K562 (cell line): ENCODE results near the gene DNPEP. TPM values are rescaled to one million over a fixed set of nuclear protein-coding genes. Genes with fewer than 3 reads are reported as not detected.

Source experiments
- ADNP ChIP-seq: fragments of 200-800 bp; sonication (Bioruptor generic); IDR thresholded peaks from 2 replicates; pipeline ENCODE4 v1.6.1; 2016; ENCODE audit warnings: missing genetic modification characterization, missing compliant biosample characterization
- CBFA2T3 ChIP-seq: fragments of 450-650 bp; IDR thresholded peaks from 2 replicates; pipeline ENCODE4 v1.6.1; 2017
- DPF2 ChIP-seq: fragments of 450-650 bp; IDR thresholded peaks from 2 replicates; pipeline ENCODE4 v1.6.1; 2016
- EHMT2 ChIP-seq: fragments of 450-650 bp; IDR thresholded peaks from 2 replicates; pipeline ENCODE4 v1.6.1; 2018; ENCODE audit warnings: antibody characterized with exemption
- GTF2F1 ChIP-seq: IDR thresholded peaks from 2 replicates; pipeline ENCODE4 v1.6.1; 2011; ENCODE audit warnings: low read depth, low read length, improper control_type of control experiment
- MCM2 ChIP-seq: fragments of 450-650 bp; IDR thresholded peaks from 2 replicates; pipeline ENCODE4 v1.6.1; 2017; ENCODE audit warnings: low read depth, mild to moderate bottlenecking
- NUFIP1 ChIP-seq: fragments of 450-650 bp; IDR thresholded peaks from 2 replicates; pipeline ENCODE4 v1.6.1; 2018; ENCODE audit not compliant: partially characterized antibody
- PRDM10 ChIP-seq: fragments of 450-650 bp; IDR thresholded peaks from 2 replicates; pipeline ENCODE4 v1.6.1; 2018; ENCODE audit not compliant: partially characterized antibody
- RCOR1 ChIP-seq, 2 experiments: IDR thresholded peaks; 2 replicates each; pipeline ENCODE4 v1.6.1; 2012; ENCODE audit warnings: low read depth in 2 of 2, low read length in 2 of 2, borderline replicate concordance in 1 of 2, improper control_type of control experiment in 1 of 2
- SAFB2 ChIP-seq: fragments of 200-400 bp; formaldehyde crosslinking; IDR thresholded peaks from 2 replicates; pipeline ENCODE4 v1.6.1; 2018; ENCODE audit warnings: borderline replicate concordance, low read length, low read depth, moderate library complexity; ENCODE audit not compliant: severe bottlenecking
- SMAD4 ChIP-seq: fragments of 250-450 bp; sonication (Bioruptor Pico); conservative IDR thresholded peaks from 2 replicates; pipeline ENCODE4 v1.8.0; 2021; ENCODE audit warnings: inconsistent platforms, mild to moderate bottlenecking, moderate library complexity
- SMARCC2 ChIP-seq: fragments of 450-650 bp; IDR thresholded peaks from 2 replicates; pipeline ENCODE4 v1.6.1; 2017; ENCODE audit warnings: antibody characterized with exemption, moderate library complexity, mild to moderate bottlenecking, low read depth
- SNAPC5 ChIP-seq: fragments of 250-450 bp; sonication (Bioruptor Pico); IDR thresholded peaks from 2 replicates; pipeline ENCODE4 v1.8.0; 2021; ENCODE audit warnings: moderate library complexity, mild to moderate bottlenecking, inconsistent platforms
- TCF7L2 ChIP-seq: fragments of 150-350 bp; IDR thresholded peaks from 2 replicates; pipeline ENCODE4 v1.6.1; 2016; ENCODE audit warnings: low read depth, mild to moderate bottlenecking, low read length, moderate library complexity
- ZFP1 ChIP-seq: fragments of 450-650 bp; formaldehyde crosslinking; IDR thresholded peaks from 2 replicates; pipeline ENCODE4 v1.4.0; 2020; ENCODE audit warnings: mild to moderate bottlenecking, mixed read lengths
- ZNF668 ChIP-seq: fragments of 250-450 bp; sonication (Bioruptor Pico); IDR thresholded peaks from 2 replicates; pipeline ENCODE4 v1.8.0; 2022; ENCODE audit warnings: mild to moderate bottlenecking, inconsistent platforms
- ZNF778 ChIP-seq: fragments of 450-650 bp; formaldehyde crosslinking; IDR thresholded peaks from 2 replicates; pipeline ENCODE4 v1.4.0; 2020; ENCODE audit warnings: mild to moderate bottlenecking, moderate library complexity
- polyA plus RNA-seq, 8 experiments: library from polyadenylated mRNA; depleted of rRNA in 4 of 8; stranded (reverse) in 5 of 8; unstranded in 3 of 8; fragments of >200 nt; fragmentation: Nextera tagmentation in 2 of 8; fragmentation: Illumina TruSeq in 1 of 8; extraction: Ambion mirVana in 2 of 8; extraction: Trizol in 1 of 8; gene quantifications; 2 replicates each; pipeline versions ENCODE4 v1.2.1 to v1.2.3, GENCODE V29; 2011 to 2014; ENCODE audit warnings: inconsistent platforms in 1 of 8, missing spikeins in 1 of 8
- total RNA-seq, 7 experiments: library from RNA; depleted of rRNA in 6 of 7; stranded (reverse); fragments of >200 nt in 6 of 7; fragmentation: Illumina TruSeq in 2 of 7; extraction: Trizol in 2 of 7; gene quantifications; 2 replicates each; pipeline versions ENCODE4 v1.2.1 to v1.2.3, GENCODE V29; 2011 to 2021; ENCODE audit warnings: low replicate concordance in 1 of 7
- TF ChIP-seq, protein P1 (sequence below): fragments of 450-650 bp; formaldehyde crosslinking; IDR thresholded peaks from 2 replicates; pipeline ENCODE4 v1.4.0; 2020; ENCODE audit warnings: mild to moderate bottlenecking, moderate library complexity
- TF ChIP-seq, protein P2 (sequence below): conservative IDR thresholded peaks from 2 replicates; pipeline ENCODE4 v1.6.1; 2011; ENCODE audit warnings: low read depth, mild to moderate bottlenecking, low read length; ENCODE audit not compliant: control insufficient read depth
- TF ChIP-seq, protein P3 (sequence below): fragments of 250-450 bp; sonication (Bioruptor Pico); IDR thresholded peaks from 2 replicates; pipeline ENCODE4 v1.4.0; 2020; ENCODE audit warnings: mild to moderate bottlenecking, moderate library complexity

Gene DNPEP
- total and polyA plus RNA-seq, 9 of the 15 experiments (the other 6 are each of a cell fraction or from before 2014, with no cell fraction given) = 34.6 to 71.4 (median 45.5) TPM

GRCh38 chr2:219381448-219381847 lies 6.3 kb downstream of the DNPEP start (continued):
- no peak for TF ChIP-seq SMARCC2
- TF ChIP-seq ZFP1 = no peak
- TF ChIP-seq ZNF668 (CRISPR knock-in tag) = no peak
- TF ChIP-seq ZNF778 (CRISPR knock-in tag) = no peak
- no peak for TF ChIP-seq DPF2
- TF ChIP-seq PRDM10 = no peak
- TF ChIP-seq ADNP = no peak
- TF ChIP-seq, protein P1, sequence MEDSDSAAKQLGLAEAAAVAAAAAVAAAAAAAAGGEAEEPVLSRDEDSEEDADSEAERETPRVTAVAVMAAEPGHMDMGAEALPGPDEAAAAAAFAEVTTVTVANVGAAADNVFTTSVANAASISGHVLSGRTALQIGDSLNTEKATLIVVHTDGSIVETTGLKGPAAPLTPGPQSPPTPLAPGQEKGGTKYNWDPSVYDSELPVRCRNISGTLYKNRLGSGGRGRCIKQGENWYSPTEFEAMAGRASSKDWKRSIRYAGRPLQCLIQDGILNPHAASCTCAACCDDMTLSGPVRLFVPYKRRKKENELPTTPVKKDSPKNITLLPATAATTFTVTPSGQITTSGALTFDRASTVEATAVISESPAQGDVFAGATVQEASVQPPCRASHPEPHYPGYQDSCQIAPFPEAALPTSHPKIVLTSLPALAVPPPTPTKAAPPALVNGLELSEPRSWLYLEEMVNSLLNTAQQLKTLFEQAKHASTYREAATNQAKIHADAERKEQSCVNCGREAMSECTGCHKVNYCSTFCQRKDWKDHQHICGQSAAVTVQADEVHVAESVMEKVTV (CRISPR knock-in tag) = no peak
- peak; percentile 44; the same call in 1 of the 2 replicates for TF ChIP-seq SMAD4 (CRISPR knock-in tag)
- no peak for TF ChIP-seq GTF2F1
- TF ChIP-seq MCM2 = no peak
- no peak for TF ChIP-seq NUFIP1
- no peak for TF ChIP-seq SNAPC5
- no peak for TF ChIP-seq SAFB2
- TF ChIP-seq, protein P2, sequence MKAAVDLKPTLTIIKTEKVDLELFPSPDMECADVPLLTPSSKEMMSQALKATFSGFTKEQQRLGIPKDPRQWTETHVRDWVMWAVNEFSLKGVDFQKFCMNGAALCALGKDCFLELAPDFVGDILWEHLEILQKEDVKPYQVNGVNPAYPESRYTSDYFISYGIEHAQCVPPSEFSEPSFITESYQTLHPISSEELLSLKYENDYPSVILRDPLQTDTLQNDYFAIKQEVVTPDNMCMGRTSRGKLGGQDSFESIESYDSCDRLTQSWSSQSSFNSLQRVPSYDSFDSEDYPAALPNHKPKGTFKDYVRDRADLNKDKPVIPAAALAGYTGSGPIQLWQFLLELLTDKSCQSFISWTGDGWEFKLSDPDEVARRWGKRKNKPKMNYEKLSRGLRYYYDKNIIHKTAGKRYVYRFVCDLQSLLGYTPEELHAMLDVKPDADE = no peak
- no peak for TF ChIP-seq EHMT2
- TF ChIP-seq, protein P3, sequence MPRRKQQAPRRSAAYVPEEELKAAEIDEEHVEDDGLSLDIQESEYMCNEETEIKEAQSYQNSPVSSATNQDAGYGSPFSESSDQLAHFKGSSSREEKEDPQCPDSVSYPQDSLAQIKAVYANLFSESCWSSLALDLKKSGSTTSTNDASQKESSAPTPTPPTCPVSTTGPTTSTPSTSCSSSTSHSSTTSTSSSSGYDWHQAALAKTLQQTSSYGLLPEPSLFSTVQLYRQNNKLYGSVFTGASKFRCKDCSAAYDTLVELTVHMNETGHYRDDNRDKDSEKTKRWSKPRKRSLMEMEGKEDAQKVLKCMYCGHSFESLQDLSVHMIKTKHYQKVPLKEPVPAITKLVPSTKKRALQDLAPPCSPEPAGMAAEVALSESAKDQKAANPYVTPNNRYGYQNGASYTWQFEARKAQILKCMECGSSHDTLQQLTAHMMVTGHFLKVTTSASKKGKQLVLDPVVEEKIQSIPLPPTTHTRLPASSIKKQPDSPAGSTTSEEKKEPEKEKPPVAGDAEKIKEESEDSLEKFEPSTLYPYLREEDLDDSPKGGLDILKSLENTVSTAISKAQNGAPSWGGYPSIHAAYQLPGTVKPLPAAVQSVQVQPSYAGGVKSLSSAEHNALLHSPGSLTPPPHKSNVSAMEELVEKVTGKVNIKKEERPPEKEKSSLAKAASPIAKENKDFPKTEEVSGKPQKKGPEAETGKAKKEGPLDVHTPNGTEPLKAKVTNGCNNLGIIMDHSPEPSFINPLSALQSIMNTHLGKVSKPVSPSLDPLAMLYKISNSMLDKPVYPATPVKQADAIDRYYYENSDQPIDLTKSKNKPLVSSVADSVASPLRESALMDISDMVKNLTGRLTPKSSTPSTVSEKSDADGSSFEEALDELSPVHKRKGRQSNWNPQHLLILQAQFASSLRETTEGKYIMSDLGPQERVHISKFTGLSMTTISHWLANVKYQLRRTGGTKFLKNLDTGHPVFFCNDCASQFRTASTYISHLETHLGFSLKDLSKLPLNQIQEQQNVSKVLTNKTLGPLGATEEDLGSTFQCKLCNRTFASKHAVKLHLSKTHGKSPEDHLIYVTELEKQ (CRISPR knock-in tag) = no peak
- TF ChIP-seq RCOR1 (IDR thresholded peaks at IDR 0.05; ENCODE audit: borderline replicate concordance in 1 of 2, low read depth in 2 of 2, low read length in 2 of 2) = no peak
- peak; percentile 54; the same call in 1 of the 2 replicates for TF ChIP-seq CBFA2T3
- no peak for TF ChIP-seq TCF7L2
